ENCODE measurements around the gene CLBA1. TPM values are rescaled to one million over a fixed set of nuclear protein-coding genes. Genes with fewer than 3 reads are reported as not detected.

CLBA1 gene
- total RNA-seq, 2 experiments from 2014 or later = 0.82 to 1.2 TPM

DNA sequence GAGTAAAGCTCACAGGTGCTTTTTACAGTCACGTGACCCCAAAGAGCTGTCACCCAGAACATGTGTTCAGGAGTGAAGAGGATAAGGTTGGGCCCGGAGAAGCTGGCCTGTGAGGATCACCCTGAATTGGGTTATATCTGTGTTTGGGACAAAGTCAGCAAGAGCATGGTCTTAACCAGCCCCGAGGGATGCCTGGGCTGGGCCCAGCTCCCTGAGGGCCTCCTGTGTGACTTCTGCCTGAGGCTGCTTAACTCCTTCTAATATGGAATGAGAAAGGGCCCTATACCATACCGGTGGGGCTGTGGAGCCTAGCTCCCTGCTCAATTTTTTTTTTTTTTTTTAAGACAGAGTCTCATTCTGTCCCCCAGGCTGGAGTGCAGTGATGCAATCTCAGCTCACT lies 32.8 kb downstream of the CLBA1 start:
- POLR2A ChIA-PET = interaction anchor here (0.7 to 1.3 kb wide), 3 partner anchors 9 to 283 kb away, joined by 3 to 4 read pairs (median 4); no protein-coding TSS in a partner anchor
- H3K4me2 ChIP-seq (ENCODE audit: low read length) = peak overlapping the region; percentile 89

GRCh38 chr14:105019861-105020814 lies 34.5 kb downstream of the CLBA1 start:
- H3K4me2 ChIP-seq (ENCODE audit: low read length) = peak overlapping the region; percentile 89
- intact Hi-C loops (cut with micrococcal nuclease; ENCODE audit: unreplicated experiment) = loop anchor here (2.0 to 10.0 kb wide), 2 partner anchors 25 to 265 kb away; partner anchors contain the start of gene SIVA1
- BruUV-seq (replicated peaks) = TSS peak; percentile 70
- TF ChIP-seq, protein P1, sequence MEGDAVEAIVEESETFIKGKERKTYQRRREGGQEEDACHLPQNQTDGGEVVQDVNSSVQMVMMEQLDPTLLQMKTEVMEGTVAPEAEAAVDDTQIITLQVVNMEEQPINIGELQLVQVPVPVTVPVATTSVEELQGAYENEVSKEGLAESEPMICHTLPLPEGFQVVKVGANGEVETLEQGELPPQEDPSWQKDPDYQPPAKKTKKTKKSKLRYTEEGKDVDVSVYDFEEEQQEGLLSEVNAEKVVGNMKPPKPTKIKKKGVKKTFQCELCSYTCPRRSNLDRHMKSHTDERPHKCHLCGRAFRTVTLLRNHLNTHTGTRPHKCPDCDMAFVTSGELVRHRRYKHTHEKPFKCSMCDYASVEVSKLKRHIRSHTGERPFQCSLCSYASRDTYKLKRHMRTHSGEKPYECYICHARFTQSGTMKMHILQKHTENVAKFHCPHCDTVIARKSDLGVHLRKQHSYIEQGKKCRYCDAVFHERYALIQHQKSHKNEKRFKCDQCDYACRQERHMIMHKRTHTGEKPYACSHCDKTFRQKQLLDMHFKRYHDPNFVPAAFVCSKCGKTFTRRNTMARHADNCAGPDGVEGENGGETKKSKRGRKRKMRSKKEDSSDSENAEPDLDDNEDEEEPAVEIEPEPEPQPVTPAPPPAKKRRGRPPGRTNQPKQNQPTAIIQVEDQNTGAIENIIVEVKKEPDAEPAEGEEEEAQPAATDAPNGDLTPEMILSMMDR (conservative IDR thresholded peaks at IDR 0.05; ENCODE audit: low read length) = peak; percentile 28; the same call in 1 of the 2 replicates
- no peak for TF ChIP-seq EZH2phosphoT487 (IDR thresholded peaks at IDR 0.05; ENCODE audit: borderline replicate concordance, low read depth, low read length)
- ChIA-PET POLR2A (interaction anchor here (1.0 to 1.2 kb wide), 4 partner anchors 8 to 99 kb away, joined by 3 to 4 read pairs (median 4); no protein-coding TSS in a partner anchor), CTCF (ENCODE audit: unreplicated experiment) (interaction anchor here (0.6 kb wide), 2 partner anchors 45 to 51 kb away, joined by 3 to 4 read pairs; partner anchors contain the start of gene GPR132)
- no peaks in the 10 kb centered on the region for H3K9me2 ChIP-seq (ENCODE audit: insufficient read depth, low read length)
- no peak overlapping the region for H2AFZ ChIP-seq (ENCODE audit: low read length)
- H3K27ac ChIP-seq (ENCODE audit: low read depth, low read length, poor library complexity, severe bottlenecking) = peak overlapping the region; percentile 89
- peak; percentile 72 for DNase-seq (ENCODE audit: low spot score)
- peaks cover 58% of the 10 kb centered on the region for H3K4me1 ChIP-seq (ENCODE audit: insufficient read depth, low read length, poor library complexity, severe bottlenecking)
- peaks cover 72% of the 10 kb centered on the region for H3K79me2 ChIP-seq (ENCODE audit: insufficient read depth, low read depth, low read length)
- no peaks in the 10 kb centered on the region for H3K9me3 ChIP-seq (ENCODE audit: low read length)
- H3K36me3 ChIP-seq (ENCODE audit: insufficient read depth, low read length) = peaks cover 54% of the 10 kb centered on the region
- peak overlapping the region; percentile 78 for H3K4me3 ChIP-seq (ENCODE audit: low read depth, low read length, poor library complexity, severe bottlenecking)
- peaks cover 43% of the 10 kb centered on the region for H4K20me1 ChIP-seq (ENCODE audit: insufficient read depth, low read length)

More for the DNA sequence above, 32.8 kb downstream of the CLBA1 start:
- Histone ChIP-seq H4K20me1 (ENCODE audit: insufficient read depth, low read length) (peaks cover 60% of the 10 kb centered on the region), H3K4me1 (ENCODE audit: insufficient read depth, low read length, poor library complexity, severe bottlenecking) (peaks cover 65% of the 10 kb centered on the region), H3K36me3 (ENCODE audit: insufficient read depth, low read length) (peaks cover 71% of the 10 kb centered on the region), H3K9me2 (ENCODE audit: insufficient read depth, low read length) (no peaks in the 10 kb centered on the region), H3K79me2 (ENCODE audit: insufficient read depth, low read depth, low read length) (peaks cover 89% of the 10 kb centered on the region), H3K4me3 (ENCODE audit: low read depth, low read length, poor library complexity, severe bottlenecking) (peak overlapping the region; percentile 78), H3K9me3 (ENCODE audit: low read length) (no peaks in the 10 kb centered on the region), H2AFZ (ENCODE audit: low read length) (no peak overlapping the region), H3K27ac (ENCODE audit: low read depth, low read length, poor library complexity, severe bottlenecking) (no peak overlapping the region)
- intact Hi-C loops (cut with micrococcal nuclease; ENCODE audit: unreplicated experiment) = no loop called here
- CTCF ChIA-PET (ENCODE audit: unreplicated experiment) = no interaction called here
- TF ChIP-seq, protein P1 (conservative IDR thresholded peaks at IDR 0.05; ENCODE audit: low read length) = no peak
- TF ChIP-seq EZH2phosphoT487 (IDR thresholded peaks at IDR 0.05; ENCODE audit: borderline replicate concordance, low read depth, low read length) = no peak
- no peak for DNase-seq (ENCODE audit: low spot score)
- no TSS peak for BruUV-seq (replicated peaks)
